ES-I3 (cell line): ENCODE data around the gene TMEM212.
"Not testable (repeated sequence)": the region's sequence is repeated elsewhere in the genome, so short reads cannot be mapped to it uniquely, and the experiment has no call there.

Source experiments
- H3K36me3 ChIP-seq: 2 replicates; pipeline ENCODE4 v1.6.1; 2013; ENCODE audit warnings: mild to moderate bottlenecking, low read length, control low read depth, moderate library complexity; ENCODE audit not compliant: insufficient read depth
- H3K4me1 ChIP-seq: 2 replicates; pipeline ENCODE4 v1.6.1; 2013; ENCODE audit warnings: mild to moderate bottlenecking, control low read depth, low read length; ENCODE audit not compliant: insufficient read depth
- H3K9ac ChIP-seq: 2 replicates; pipeline ENCODE4 v1.6.1; 2013; ENCODE audit warnings: low read depth, mild to moderate bottlenecking, low read length, moderate library complexity
- H3K9me3 ChIP-seq: 2 replicates; pipeline ENCODE4 v1.6.1; 2013; ENCODE audit warnings: mild to moderate bottlenecking, low read length, moderate library complexity; ENCODE audit not compliant: control insufficient read depth, insufficient read depth

TMEM212 gene

GRCh38 chr3:171895900-171896299, 52.8 kb downstream of the TMEM212 start:
- H3K4me1 ChIP-seq = 0 out of 2 replicates have a peak, but pooled peaks cover 5% of the 10 kb centered on the region
- no peaks in the 10 kb centered on the region for H3K36me3 ChIP-seq
- H3K9ac ChIP-seq = no peak overlapping the region
- no peaks in the 10 kb centered on the region for H3K9me3 ChIP-seq

GRCh38 chr3:171896316-171896715, 53.2 kb downstream of the TMEM212 start:
- H3K4me1 ChIP-seq = 0 out of 2 replicates have a peak, but pooled peaks cover 5% of the 10 kb centered on the region
- H3K9me3 ChIP-seq = no peaks in the 10 kb centered on the region
- no peak overlapping the region for H3K9ac ChIP-seq

GRCh38 chr3:171898192-171898591, 55.0 kb downstream of the TMEM212 start:
- H3K9me3 ChIP-seq = no peaks in the 10 kb centered on the region
- H3K36me3 ChIP-seq = no peaks in the 10 kb centered on the region
- 0 out of 2 replicates have a peak, but pooled peaks cover 5% of the 10 kb centered on the region for H3K4me1 ChIP-seq
- H3K9ac ChIP-seq = no peak overlapping the region

More at GRCh38 chr3:171896316-171896715, 53.2 kb downstream of the TMEM212 start:
- H3K36me3 ChIP-seq = no peaks in the 10 kb centered on the region

GRCh38 chr3:171900446-171900845, 57.3 kb downstream of the TMEM212 start:
- Histone ChIP-seq H3K4me1 (no peaks in the 10 kb centered on the region), H3K9ac (no peak overlapping the region), H3K9me3 (no peaks in the 10 kb centered on the region), H3K36me3 (no peaks in the 10 kb centered on the region)

- no peak overlapping the region for H3K9ac ChIP-seq
- no peaks in the 10 kb centered on the region for H3K4me1 ChIP-seq
- no peaks in the 10 kb centered on the region for H3K36me3 ChIP-seq
- no peaks in the 10 kb centered on the region for H3K9me3 ChIP-seq
These were observed 58.6 kb downstream of the TMEM212 start for GRCh38 chr3:171901615-171902312.

GRCh38 chr3:171904829-171905228, 61.7 kb downstream of the TMEM212 start:
- Histone ChIP-seq H3K9ac (no peak overlapping the region), H3K36me3 (no peaks in the 10 kb centered on the region), H3K9me3 (peaks cover 4% of the 10 kb centered on the region), H3K4me1 (no peaks in the 10 kb centered on the region)

- H3K9ac ChIP-seq, H3K9me3 ChIP-seq, H3K36me3 ChIP-seq, H3K4me1 ChIP-seq: not testable (repeated sequence)
These were observed 63.4 kb downstream of the TMEM212 start for GRCh38 chr3:171906503-171906902.

GRCh38 chr3:171906951-171907676, 64.0 kb downstream of the TMEM212 start:
- Histone ChIP-seq H3K4me1 (no peaks in the 10 kb centered on the region), H3K36me3 (no peaks in the 10 kb centered on the region), H3K9me3 (peaks cover 7% of the 10 kb centered on the region), H3K9ac (no peak overlapping the region)

- H3K36me3 ChIP-seq = no peaks in the 10 kb centered on the region
- no peak overlapping the region for H3K9ac ChIP-seq
- no peaks in the 10 kb centered on the region for H3K4me1 ChIP-seq
- H3K9me3 ChIP-seq = peaks cover 7% of the 10 kb centered on the region
These were observed 64.6 kb downstream of the TMEM212 start for GRCh38 chr3:171907761-171908160.

- Histone ChIP-seq H3K9ac (no peak overlapping the region), H3K9me3 (peaks cover 7% of the 10 kb centered on the region), H3K4me1 (no peaks in the 10 kb centered on the region), H3K36me3 (no peaks in the 10 kb centered on the region)
These were observed 65.6 kb downstream of the TMEM212 start for GRCh38 chr3:171908731-171909130.
